Upper lobe of left lung (tissue), 4 donors: ENCODE measurements around the gene VPS29.

Experiments used
- CTCF ChIP-seq, 6 experiments: fragments of 450-650 bp in 4 of 6; fragments of 200-600 bp in 2 of 6; sonication (generic) in 2 of 6; IDR thresholded peaks; one replicate each; pipeline ENCODE4 v1.5.1; 2016 to 2019; ENCODE audit warnings: antibody characterized with exemption in 6 of 6
- EP300 ChIP-seq, 4 donors: sonication (generic); formaldehyde crosslinking; IDR thresholded peaks; one replicate each; pipeline ENCODE4 v1.5.1; 2017; ENCODE audit warnings: antibody characterized with exemption in 4 of 4, control low read depth in 2 of 4

GRCh38 chr12:110475426-110475825 is 26.5 kb downstream of the VPS29 start:
- TF ChIP-seq CTCF (IDR thresholded peaks at IDR 0.05) (no peak), EP300 (IDR thresholded peaks at IDR 0.05) (no peak)
